PFSK-1 (cell line): Measurements from ENCODE around the gene GALNT9.

Experiments
- FOXP2 ChIP-seq: optimal IDR thresholded peaks from 2 replicates; pipeline ENCODE3; 2011; ENCODE audit warnings: borderline replicate concordance, control low read depth, inconsistent platforms; ENCODE audit not compliant: insufficient read depth; ENCODE audit errors: extremely low read length, extremely low read depth
- POLR2AphosphoS5 ChIP-seq: IDR thresholded peaks from 2 replicates; pipeline ENCODE4 v1.6.1; 2012; ENCODE audit warnings: low read depth, mild to moderate bottlenecking, control low read depth, low read length, moderate library complexity
- SIN3A ChIP-seq: IDR thresholded peaks from 2 replicates; pipeline ENCODE4 v1.6.1; 2012; ENCODE audit warnings: mild to moderate bottlenecking, low read length, moderate library complexity, borderline replicate concordance; ENCODE audit not compliant: insufficient read depth
- TAF1 ChIP-seq: IDR thresholded peaks from 2 replicates; pipeline ENCODE4 v1.6.1; 2012; ENCODE audit warnings: low read length, control low read depth, borderline replicate concordance; ENCODE audit not compliant: insufficient read depth
- TF ChIP-seq, protein P1 (sequence below), 2 experiments: IDR thresholded peaks; 2 replicates each; pipeline versions ENCODE4 v1.6.1 to v1.8.0; 2011 to 2012; ENCODE audit warnings: low read depth in 2 of 2, low read length in 2 of 2, control low read depth in 1 of 2, inconsistent platforms in 1 of 2, mild to moderate bottlenecking in 1 of 2, moderate library complexity in 1 of 2; ENCODE audit not compliant: insufficient read depth in 1 of 2

Gene GALNT9

GRCh38 chr12:132289356-132290202 lies 39.8 kb downstream of the GALNT9 start:
- no peak for TF ChIP-seq SIN3A
- no peak for TF ChIP-seq FOXP2
- no peak for TF ChIP-seq TAF1
- TF ChIP-seq POLR2AphosphoS5, result no peak

GRCh38 chr12:132288516-132289215 lies 40.7 kb downstream of the GALNT9 start:
- TF ChIP-seq FOXP2, result no peak
- no peak for TF ChIP-seq SIN3A
- TF ChIP-seq, protein P1, sequence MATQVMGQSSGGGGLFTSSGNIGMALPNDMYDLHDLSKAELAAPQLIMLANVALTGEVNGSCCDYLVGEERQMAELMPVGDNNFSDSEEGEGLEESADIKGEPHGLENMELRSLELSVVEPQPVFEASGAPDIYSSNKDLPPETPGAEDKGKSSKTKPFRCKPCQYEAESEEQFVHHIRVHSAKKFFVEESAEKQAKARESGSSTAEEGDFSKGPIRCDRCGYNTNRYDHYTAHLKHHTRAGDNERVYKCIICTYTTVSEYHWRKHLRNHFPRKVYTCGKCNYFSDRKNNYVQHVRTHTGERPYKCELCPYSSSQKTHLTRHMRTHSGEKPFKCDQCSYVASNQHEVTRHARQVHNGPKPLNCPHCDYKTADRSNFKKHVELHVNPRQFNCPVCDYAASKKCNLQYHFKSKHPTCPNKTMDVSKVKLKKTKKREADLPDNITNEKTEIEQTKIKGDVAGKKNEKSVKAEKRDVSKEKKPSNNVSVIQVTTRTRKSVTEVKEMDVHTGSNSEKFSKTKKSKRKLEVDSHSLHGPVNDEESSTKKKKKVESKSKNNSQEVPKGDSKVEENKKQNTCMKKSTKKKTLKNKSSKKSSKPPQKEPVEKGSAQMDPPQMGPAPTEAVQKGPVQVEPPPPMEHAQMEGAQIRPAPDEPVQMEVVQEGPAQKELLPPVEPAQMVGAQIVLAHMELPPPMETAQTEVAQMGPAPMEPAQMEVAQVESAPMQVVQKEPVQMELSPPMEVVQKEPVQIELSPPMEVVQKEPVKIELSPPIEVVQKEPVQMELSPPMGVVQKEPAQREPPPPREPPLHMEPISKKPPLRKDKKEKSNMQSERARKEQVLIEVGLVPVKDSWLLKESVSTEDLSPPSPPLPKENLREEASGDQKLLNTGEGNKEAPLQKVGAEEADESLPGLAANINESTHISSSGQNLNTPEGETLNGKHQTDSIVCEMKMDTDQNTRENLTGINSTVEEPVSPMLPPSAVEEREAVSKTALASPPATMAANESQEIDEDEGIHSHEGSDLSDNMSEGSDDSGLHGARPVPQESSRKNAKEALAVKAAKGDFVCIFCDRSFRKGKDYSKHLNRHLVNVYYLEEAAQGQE (IDR thresholded peaks at IDR 0.05; ENCODE audit: insufficient read depth in 1 of 2, low read depth in 2 of 2, low read length in 2 of 2), result no peak
- no peak for TF ChIP-seq TAF1
- no peak for TF ChIP-seq POLR2AphosphoS5

- TF ChIP-seq TAF1, result no peak
- TF ChIP-seq SIN3A, result no peak
- TF ChIP-seq FOXP2, result no peak
- TF ChIP-seq POLR2AphosphoS5, result no peak
- TF ChIP-seq, protein P1 (IDR thresholded peaks at IDR 0.05; ENCODE audit: insufficient read depth in 1 of 2, low read depth in 2 of 2, low read length in 2 of 2), result no peak
Measured at GRCh38 chr12:132287391-132288238, 41.8 kb downstream of the GALNT9 start.

GRCh38 chr12:132286912-132287311 lies 42.5 kb downstream of the GALNT9 start:
- no peak for TF ChIP-seq TAF1
- TF ChIP-seq, protein P1 (IDR thresholded peaks at IDR 0.05; ENCODE audit: insufficient read depth in 1 of 2, low read depth in 2 of 2, low read length in 2 of 2), result no peak

GRCh38 chr12:132285991-132286681 lies 43.3 kb downstream of the GALNT9 start:
- TF ChIP-seq SIN3A (no peak), POLR2AphosphoS5 (no peak), FOXP2 (no peak), TAF1 (no peak)
- TF ChIP-seq, protein P1 (IDR thresholded peaks at IDR 0.05; ENCODE audit: insufficient read depth in 1 of 2, low read depth in 2 of 2, low read length in 2 of 2), result no peak
